Heart right ventricle (tissue), 16 donors: ENCODE measurements around the gene PRTN3. TPM values are rescaled to one million over a fixed set of nuclear protein-coding genes. Genes with fewer than 3 reads are reported as not detected.
A peak's percentile ranks its signal among the peaks of the same experiment; 100 is the strongest.

Experiments used
- ATAC-seq, 8 donors: fragments of 200-7000 bp; cut with Tn5 transposase; one replicate each; pipeline ENCODE4 v1.9.1; 2020; ENCODE audit warnings: mild to moderate bottlenecking in 8 of 8, moderate library complexity in 8 of 8, moderate number of reproducible peaks in 1 of 8
- DNase-seq, 2 donors: peaks; one replicate each; pipeline ENCODE4 v3.0.0-alpha.2; 2020
- H3K27ac ChIP-seq, 10 donors: fragments of 200-600 bp; sonication (generic) in 2 of 10; one replicate each; pipeline versions ENCODE4 v1.5.0 to v1.8.0; 2020 to 2022; ENCODE audit warnings: mild to moderate bottlenecking in 3 of 10
- H3K27me3 ChIP-seq, 7 donors: fragments of 200-600 bp; one replicate each; pipeline ENCODE4 v1.8.0; 2021 to 2022; ENCODE audit warnings: mild to moderate bottlenecking in 2 of 7
- H3K36me3 ChIP-seq, 9 donors: fragments of 200-600 bp; sonication (generic) in 1 of 9; one replicate each; pipeline versions ENCODE4 v1.5.0 to v1.8.0; 2020 to 2022; ENCODE audit warnings: mild to moderate bottlenecking in 2 of 9
- H3K4me1 ChIP-seq, 9 donors: fragments of 200-600 bp; sonication (generic) in 1 of 9; one replicate each; pipeline versions ENCODE4 v1.5.0 to v1.8.0; 2020 to 2022; ENCODE audit warnings: mild to moderate bottlenecking in 4 of 9
- H3K4me3 ChIP-seq, 10 donors: fragments of 200-600 bp; sonication (generic) in 2 of 10; one replicate each; pipeline versions ENCODE4 v1.5.0 to v1.8.0; 2020 to 2022; ENCODE audit warnings: mild to moderate bottlenecking in 7 of 10, moderate library complexity in 2 of 10
- H3K9me3 ChIP-seq, 11 donors: fragments of 200-600 bp in 10 of 11; sonication (generic) in 2 of 11; one replicate each; pipeline versions ENCODE4 v1.5.0 to v1.8.0; 2013 to 2022; ENCODE audit warnings: mild to moderate bottlenecking in 2 of 11, control low read depth in 1 of 11, moderate library complexity in 1 of 11
- CTCF ChIP-seq, 9 donors: fragments of 200-600 bp; sonication (generic) in 2 of 9; IDR thresholded peaks; one replicate each; pipeline versions ENCODE4 v1.5.0 to v1.8.0; 2021 to 2022; ENCODE audit warnings: antibody characterized with exemption in 9 of 9, mild to moderate bottlenecking in 5 of 9, moderate library complexity in 1 of 9
- WGBS, 2 donors: extraction: QIAGEN DNeasy Blood & Tissue Kit; methylation state at CpG; one replicate each; pipeline ENCODE4 v1.1.7; 2013; ENCODE audit warnings: inconsistent platforms in 1 of 2; 5-methylcytosine and 5-hydroxymethylcytosine counted together
- intact Hi-C, 10 donors: fragments of 100-400 bp; cut with DNase I; formaldehyde crosslinking; loops; one replicate each; pipeline versions ENCODE4 v1.11.1 to v1.14.2; 2022
- polyA plus RNA-seq, 2 donors: library from polyadenylated mRNA; stranded (reverse); fragments of 200-250 nt; gene quantifications; one replicate each; pipeline ENCODE4 v1.2.3, GENCODE V29; 2013
- total RNA-seq, 10 donors: library from RNA; stranded (reverse); fragmentation: NEBNext Ultra II Directional in 3 of 10; extraction: Animal tissue kit (Norgen Biotek cat#: 25700) in 3 of 10; gene quantifications; one replicate each; pipeline versions ENCODE4 v1.2.1 to v1.2.4, GENCODE V29; 2021 to 2023
- donor health status: Arrhythmogenic right ventricular cardiomyopathy.
- donor health status: ischemic (EF 13 %, LVEDD 7.1; RV severe dilation, severe dysfunction).
- donor health status: healthy with polysubstance abuse.
- donor health status: DM: no; HTN: yes; CAD: no.
- donor health status: DM: no; HTN: no; CAD: no.
- donor health status: ischemic (EF 25% LVEDD 6.9; RV normal size, moderate dysfunction).
- donor health status: ischemic (EF 25% LVEDD 5.7; RV mildly dilated, moderate dysfunction).
- donor health status: healthy.
- donor health status: DM: yes; HTN: yes; CAD: no.
- donor health status: Ischemic cardiomyopathy.
- donor health status: ischemic (EF 35%, LVEDD 5.7; RV mildly dilated, moderate dysfunction).
- donor health status: nonischemic (EF 11% LVEDD 7.7; RV severe dilation, severe dysfunction).
- donor health status: DM: yes; HTN: yes; CAD: no.
- donor health status: PGD.
- donor health status: ischemic (EF 29% LVEDD 5.4; RV normal size, mild dysfunction).
- donor health status: nonischemic (EF 23%, LVEDD 6.1; RV moderate dilation, normal function).

The PRTN3 gene
- total and polyA plus RNA-seq, 12 donors = 0.12 TPM; not detected in 11

GRCh38 chr19:879711-880438 is 39.1 kb downstream of the PRTN3 start:
- no peak for TF ChIP-seq CTCF (IDR thresholded peaks at IDR 0.05)
- ATAC-seq (no peak), DNase-seq (no peak)
- H3K4me1 ChIP-seq = no peaks in the 10 kb centered on the region
- H3K27me3 ChIP-seq = no peaks in the 10 kb centered on the region
- no peaks in the 10 kb centered on the region for H3K9me3 ChIP-seq
- WGBS, 2 donors = 90 to 91% methylated on average over 37 of the region's 37 CpGs
- no peak overlapping the region for H3K27ac ChIP-seq
- H3K4me3 ChIP-seq = no peak overlapping the region
- intact Hi-C loops = no loop called here
- peaks cover 0 to 74% (median 28%) of the 10 kb centered on the region in 9 donors for H3K36me3 ChIP-seq

DNA sequence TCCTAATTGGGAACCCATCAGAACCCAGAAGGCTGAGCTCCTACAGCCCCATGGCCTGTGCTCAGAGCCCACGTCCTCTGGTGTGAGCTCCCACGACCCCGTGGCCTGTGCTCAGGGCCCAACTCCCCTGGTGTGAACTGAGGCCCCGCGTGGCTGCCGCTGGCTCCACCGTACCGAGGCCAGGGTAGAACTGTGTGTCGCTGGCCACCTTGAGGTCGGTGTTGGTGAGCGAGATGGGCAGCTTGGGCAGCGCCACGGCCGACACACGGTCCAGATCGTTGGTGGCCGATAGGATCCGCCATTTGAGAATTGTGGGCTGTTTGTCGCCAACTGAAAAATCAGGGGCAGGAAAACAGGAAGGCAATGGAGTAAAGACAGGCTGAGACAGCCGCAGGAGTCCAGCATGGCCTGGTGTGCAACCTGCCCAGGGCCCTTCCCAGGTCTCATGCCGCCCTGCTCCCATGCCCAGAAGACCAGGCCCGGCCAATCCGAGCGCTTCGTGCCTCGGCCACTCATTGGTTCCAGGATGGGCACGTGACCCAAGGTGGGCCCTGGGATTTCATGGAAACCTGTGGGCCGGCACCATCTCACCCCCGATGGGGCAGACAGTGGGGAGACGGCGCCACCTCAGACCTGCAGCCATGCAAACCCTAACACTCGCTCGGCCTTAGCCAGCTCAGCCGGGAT is 40.7 kb downstream of the PRTN3 start:
- WGBS, 2 donors = 98% methylated on average over 34 of the region's 34 CpGs
- H3K4me1 ChIP-seq = no peaks in the 10 kb centered on the region
- no peak overlapping the region for H3K27ac ChIP-seq
- DNase-seq (no peak), ATAC-seq (peak in 1 of 8 donors; percentile 29)
- intact Hi-C loops = no loop called here
- no peaks in the 10 kb centered on the region for H3K27me3 ChIP-seq
- no peaks in the 10 kb centered on the region for H3K9me3 ChIP-seq
- no peak for TF ChIP-seq CTCF (IDR thresholded peaks at IDR 0.05)
- H3K4me3 ChIP-seq = no peak overlapping the region
- peaks cover 0 to 74% (median 44%) of the 10 kb centered on the region in 9 donors for H3K36me3 ChIP-seq

- no peaks in the 10 kb centered on the region for H3K9me3 ChIP-seq
- H3K27ac ChIP-seq = no peak overlapping the region
- no peak for TF ChIP-seq CTCF (IDR thresholded peaks at IDR 0.05)
- DNase-seq = no peak
- peak in 1 of 8 donors; percentile 14 for ATAC-seq
- 93 to 94% methylated on average over 21 to 30 of the region's 30 CpGs for WGBS, 2 donors
- no peaks in the 10 kb centered on the region for H3K4me1 ChIP-seq
- H3K36me3 ChIP-seq = peaks cover 0 to 80% (median 38%) of the 10 kb centered on the region in 9 donors
- intact Hi-C loops = no loop called here
- no peaks in the 10 kb centered on the region for H3K27me3 ChIP-seq
- H3K4me3 ChIP-seq = no peak overlapping the region
Observed at GRCh38 chr19:882871-883497, 42.2 kb downstream of the PRTN3 start.

DNA sequence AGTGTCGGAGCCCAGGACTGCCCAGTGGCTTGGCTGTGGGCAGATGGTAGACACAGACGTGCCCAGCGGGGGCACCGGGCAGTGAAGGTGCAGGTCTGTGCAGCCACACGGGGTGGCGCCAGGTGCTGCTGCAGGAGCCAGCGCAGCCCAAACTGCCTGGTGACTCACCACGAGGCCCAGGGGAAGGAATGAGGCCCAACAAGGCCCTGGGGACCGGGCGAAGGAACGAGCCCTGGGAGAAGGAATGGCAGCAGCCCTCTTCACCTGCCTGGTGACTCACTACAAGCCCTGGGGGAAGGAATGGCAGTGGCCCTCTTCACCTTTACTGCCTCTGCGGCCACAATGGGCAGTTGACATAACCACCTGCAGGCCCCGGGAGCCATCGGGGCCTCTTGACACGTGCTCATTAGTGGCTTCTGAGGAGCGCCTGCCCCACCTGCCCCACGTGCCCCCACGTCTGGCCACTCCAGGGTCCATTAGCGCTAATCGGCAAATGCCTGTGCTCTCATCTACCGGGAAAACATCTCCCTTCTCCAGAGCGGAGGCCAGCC is 42.9 kb downstream of the PRTN3 start:
- ATAC-seq (no peak), DNase-seq (no peak)
- Histone ChIP-seq H3K9me3 (no peaks in the 10 kb centered on the region), H3K27ac (no peak overlapping the region), H3K27me3 (no peaks in the 10 kb centered on the region), H3K4me3 (no peak overlapping the region), H3K36me3 (peaks cover 0 to 87% (median 38%) of the 10 kb centered on the region in 9 donors), H3K4me1 (no peaks in the 10 kb centered on the region)
- intact Hi-C loops = no loop called here
- 94 to 95% methylated on average over 22 of the region's 22 CpGs for WGBS, 2 donors
- TF ChIP-seq CTCF (IDR thresholded peaks at IDR 0.05) = no peak
